Germinal center (tissue), 1 donor: ENCODE data around the gene BAIAP3.
"Not testable (repeated sequence)": the region's sequence is repeated elsewhere in the genome, so short reads cannot be mapped to it uniquely, and the experiment has no call there.

Experiments
- DNase-seq: peaks from one replicate; pipeline ENCODE4 v3.0.0; 2012; ENCODE audit warnings: mixed read lengths, low spot score

The BAIAP3 gene

DNA sequence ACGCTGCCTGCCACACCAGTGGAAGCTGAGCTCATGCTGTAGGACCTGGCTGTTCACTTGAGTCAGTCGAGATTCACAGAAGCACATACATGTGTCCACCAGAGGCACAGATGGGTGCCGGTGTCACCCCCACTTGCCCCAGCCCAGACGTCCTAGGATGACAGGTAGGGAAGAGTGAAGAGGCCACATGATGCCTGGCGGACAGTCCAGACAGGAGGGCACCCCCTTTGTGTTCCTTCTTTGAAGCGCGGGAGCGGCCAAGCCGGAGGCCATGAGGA lies 15.2 kb upstream of the BAIAP3 start:
- no peak for DNase-seq

DNA sequence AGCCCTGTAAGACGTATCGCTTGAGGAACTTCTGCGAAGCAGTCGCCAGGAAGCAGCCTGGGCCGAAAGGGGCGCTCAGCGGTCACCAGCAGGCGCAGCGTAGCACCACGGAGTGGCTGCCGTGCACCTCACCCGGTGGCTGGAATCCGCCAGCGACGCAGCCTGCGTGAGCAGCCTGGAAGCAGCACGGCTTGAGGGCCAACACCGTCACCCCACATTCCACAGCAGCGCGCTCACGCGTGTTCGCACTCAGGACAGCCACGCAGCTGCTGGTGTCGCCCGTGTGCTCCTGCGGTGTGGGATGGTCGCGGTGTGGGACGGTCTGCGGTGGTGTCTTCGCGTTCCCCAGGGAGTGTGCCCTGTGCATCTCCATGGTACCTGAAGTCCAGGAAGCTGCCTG lies 14.4 kb upstream of the BAIAP3 start:
- DNase-seq, result no peak

DNA sequence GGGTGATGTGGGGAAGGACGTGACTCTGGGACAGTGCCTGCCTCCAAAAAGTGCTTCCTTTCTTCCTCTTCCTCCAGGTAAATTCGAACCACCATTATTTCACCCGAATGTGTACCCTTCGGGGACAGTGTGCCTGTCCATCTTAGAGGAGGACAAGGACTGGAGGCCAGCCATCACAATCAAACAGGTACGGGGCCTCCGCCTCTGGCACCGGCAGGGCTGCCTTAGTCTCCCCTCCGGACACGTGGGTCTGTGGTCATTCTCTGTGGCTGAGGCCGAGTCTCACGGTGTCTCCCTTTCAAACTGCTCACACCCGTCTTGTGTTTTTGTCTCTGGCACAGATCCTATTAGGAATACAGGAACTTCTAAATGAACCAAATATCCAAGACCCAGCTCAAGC lies 13.3 kb upstream of the BAIAP3 start:
- DNase-seq, result no peak

DNA sequence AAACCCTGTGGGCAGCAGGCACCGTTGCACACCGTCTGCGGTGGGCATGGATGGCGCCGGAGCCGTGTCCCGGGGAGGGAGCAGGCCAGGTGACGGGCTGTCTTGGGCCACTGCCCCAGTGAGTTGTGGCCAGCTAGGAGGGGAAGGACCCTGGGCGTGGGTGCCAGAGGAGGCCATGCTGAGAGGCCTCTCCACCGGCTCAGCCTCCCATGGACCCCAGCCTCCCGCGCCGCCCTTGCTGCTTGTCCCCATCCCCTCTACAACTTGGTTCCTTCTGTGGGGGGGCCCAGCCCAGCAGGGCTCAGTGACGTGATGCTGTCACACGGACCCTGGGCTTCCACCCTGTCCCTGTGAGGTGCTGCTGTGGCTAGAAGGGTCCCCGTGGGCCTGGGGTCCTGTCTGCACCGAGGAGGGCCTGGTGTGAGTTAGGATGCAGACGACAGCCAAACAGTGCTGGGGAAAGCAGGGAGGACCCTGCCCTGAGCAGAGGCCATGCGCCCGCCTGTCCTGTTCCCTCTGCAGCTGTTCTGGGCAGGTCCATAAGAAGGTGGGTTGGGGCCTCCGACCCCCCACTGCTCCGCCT lies 12.7 kb upstream of the BAIAP3 start:
- no peak for DNase-seq

DNA sequence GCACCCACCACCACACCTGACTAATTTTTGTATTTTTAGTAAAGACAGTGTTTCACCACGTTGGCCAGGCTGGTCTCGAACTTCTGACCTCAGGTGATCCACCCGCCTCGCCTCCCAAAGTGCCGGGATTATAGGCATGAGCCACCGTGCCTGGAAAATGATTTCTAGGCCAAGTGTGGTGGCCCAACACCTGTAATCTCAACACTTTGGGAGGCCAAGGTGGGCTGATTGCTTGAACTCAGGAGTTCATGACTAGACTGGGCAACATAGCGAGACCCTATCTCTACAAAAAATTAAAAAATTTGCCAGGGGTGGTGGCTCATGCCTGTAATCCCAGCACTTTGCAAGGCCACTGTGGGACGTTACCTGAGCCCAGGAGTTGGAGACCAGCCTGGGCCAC lies 11.0 kb upstream of the BAIAP3 start:
- DNase-seq, result no peak

DNA sequence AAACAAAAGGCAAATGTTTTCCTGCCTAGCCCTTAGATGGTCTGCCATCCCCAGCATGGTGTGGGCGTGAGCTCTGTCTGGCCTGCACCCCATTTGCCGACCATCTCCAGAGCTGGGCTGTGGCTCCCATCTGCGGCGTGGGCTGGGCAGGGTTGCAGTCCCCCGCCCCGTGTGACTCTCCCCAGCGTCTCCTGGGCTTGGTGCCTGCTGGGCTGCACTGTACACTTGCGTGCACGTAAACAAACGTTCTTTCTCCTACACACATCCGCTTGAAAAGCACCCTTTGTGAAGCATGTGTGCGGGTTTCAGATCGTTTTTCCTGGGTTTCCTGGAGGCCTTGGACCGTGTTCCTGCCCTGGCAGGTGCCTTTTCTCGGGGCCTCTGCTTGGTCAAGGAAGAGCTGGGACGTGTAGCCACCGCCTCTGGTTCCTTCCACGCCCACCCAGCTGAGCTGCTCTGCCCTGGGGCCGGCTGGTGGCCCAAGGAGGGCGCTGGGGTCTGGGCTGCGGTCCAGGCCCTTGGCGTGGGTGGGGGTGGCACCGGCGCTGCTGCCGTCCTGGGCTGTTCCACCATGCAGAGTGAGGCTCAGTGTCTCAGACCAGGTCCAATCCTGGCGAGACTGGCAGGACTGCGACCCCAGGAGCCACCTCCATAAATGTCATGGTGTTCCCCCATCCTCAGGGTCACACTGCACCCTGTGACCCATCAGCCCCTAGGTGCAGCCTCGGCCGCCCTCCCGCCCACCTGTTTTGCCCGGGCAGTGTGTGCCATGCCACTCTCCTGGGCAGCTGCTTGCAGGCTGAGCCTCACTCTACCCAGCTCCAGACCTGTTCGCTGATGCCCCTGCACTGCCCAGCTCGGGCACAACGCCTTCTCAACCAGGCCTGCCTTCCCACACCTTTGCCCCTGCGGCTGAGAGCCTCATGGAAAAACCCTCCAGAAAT lies 9.9 kb upstream of the BAIAP3 start:
- DNase-seq, result no peak

DNA sequence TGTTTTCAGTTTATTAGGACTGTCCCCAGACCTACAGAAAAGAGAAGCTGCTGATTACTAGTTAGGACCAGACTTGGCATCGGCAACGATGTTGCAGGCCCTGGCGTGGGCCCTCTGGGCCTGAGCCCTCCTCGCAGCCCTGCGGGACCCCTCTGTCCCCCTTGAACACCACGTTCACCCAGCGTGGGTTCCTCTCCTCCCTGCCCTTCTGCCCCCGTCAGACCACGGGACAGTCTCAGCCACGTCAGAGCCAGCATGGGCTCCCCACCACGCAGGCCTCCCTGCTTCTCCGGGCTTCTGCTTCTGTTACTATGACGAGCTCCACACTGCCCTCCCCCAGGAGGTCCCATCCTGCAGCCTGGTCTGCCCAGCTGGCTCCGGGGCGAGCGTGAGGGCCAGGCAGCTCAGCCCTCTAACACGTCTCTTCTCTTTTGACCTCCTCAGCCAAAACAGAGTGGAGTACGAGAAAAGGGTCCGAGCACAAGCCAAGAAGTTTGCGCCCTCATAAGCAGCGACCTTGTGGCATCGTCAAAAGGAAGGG lies 9.1 kb upstream of the BAIAP3 start:
- no peak for DNase-seq

DNA sequence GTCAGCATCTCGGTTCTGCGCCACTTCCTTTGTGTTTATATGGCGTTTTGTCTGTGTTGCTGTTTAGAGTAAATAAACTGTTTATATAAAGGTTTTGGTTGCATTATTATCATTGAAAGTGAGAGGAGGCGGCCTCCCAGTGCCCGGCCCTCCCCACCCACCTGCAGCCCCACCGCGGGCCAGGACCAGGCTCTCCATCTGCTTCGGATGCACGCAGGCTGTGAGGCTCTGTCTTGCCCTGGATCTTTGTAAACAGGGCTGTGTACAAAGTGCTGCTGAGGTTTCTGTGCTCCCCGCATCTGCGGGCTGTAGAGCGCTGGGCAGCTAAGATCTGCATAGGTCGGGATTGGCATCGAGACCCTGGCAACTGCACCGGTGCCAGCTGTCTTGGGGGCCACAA lies 8.2 kb upstream of the BAIAP3 start:
- DNase-seq, result no peak

DNA sequence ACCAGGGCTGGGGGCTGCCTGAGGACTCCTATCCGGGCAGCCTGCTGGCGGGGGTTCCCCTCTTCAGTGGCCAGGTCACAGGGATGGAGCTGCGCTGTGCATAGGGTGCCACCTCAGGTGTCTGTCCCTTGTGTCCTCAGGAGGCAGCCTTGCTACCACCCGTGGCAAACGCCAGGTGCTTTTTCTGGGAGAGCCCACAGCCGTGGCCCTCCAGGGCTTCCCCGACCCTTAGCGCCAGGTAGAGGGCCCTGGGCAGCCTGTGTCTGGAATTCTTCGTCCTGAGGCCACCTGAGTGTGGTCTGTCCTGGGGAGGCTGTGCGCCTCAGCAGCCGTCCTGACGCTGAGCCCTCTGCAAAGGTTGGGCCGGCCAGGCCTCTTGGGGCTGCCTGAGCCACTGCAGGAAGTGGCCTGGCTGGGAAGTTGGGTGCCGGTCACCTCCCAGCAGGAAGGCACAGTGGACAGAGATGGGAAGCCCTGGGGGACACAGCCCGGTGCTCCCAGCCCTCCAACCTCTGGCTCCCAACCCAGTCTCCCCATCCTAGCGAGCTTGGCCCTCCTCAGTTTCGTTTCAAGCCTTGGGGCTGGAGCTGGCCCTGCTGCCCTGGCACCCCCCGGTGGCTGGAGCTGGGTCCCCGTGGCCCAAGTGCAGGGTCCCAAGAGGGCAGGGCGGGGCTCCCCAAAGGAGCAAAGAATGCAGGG lies 7.6 kb upstream of the BAIAP3 start:
- no peak for DNase-seq

DNA sequence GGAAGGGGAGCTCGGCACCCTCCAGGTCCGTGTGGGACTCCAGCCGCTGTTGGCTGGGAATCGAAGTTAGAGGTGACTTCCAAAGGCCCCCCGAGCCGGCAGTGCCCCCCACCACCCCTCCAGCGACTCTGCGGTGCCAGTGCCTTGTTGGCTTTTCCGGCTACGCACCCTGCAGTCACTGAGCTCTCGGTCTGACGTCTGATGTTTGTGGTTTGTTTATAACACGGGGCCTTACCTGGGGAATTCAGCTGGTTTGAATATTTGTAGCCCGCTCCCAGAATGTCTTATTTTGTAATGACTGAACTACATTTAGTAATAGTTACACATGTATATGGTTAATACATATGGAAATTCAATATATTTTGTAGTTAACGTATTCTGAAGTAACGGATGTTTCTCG lies 7.1 kb upstream of the BAIAP3 start:
- no peak for DNase-seq

DNA sequence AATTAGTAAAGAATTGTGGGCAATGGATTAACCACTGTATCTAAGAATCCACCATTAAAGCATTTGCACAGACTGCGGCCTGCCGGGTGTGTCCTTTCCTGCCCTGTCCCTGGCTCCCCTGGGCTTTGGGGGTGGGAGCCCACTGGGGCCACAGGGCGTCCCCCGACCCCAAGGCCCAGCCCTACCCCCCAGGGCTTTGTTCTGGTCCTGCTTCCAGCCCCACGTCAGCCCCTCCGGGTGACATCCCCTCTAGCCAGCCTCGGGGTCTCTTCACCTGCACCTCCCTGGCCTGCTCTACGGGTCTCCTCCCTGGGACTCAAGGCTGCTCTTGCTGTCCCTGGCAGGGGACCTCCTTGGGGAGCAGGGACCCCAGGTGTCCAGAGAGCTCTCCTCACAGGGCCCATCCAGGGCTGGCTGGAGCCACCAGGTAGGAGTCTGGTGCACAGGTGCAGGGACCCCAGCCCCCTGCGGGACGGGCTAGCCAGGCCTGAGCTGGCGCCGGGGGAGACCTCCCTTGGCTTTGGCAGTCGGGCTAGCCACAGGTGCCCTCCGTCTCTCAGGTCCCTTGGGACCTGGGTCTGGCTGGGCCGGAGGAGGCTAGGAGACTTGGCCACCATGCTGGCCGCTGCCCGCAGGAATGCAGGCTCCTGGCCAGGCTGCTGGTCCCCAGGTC lies 6.4 kb upstream of the BAIAP3 start:
- no peak for DNase-seq

DNA sequence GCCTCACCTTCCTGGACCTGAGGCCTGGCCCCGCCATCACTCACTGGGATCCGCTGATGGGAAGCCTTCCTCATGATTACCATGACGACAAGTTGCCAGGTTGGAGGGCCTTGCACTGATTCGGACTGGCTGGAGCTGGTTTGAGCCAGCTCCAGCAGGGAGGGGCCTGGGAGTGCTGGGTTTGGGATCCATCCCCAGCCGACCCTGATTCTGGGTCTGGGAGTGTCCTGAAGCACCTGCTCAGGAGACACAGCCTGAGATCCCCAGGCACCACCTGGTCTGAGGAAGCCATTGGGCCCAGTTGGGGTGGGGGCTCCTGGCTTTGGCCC lies 5.9 kb upstream of the BAIAP3 start:
- DNase-seq, result no peak

DNA sequence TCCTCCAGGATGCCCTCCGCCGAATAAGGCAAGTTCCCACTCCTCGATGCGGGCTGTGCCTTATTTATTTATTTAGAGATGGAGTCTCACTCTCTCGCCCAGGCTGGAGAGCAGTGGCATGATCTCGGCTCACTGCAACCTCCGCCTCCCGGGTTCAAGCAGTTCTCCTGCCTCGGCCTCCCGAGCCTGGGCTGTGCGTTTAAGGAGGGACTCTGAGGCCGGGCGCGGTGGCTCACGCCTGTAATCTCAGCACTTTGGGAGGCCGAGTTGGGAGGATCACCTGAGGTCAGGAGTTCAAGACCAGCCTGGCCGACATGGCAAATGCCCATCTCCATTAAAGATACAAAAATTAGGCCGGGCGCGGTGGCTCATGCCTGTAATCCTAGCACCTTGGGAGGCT lies 5.3 kb upstream of the BAIAP3 start:
- DNase-seq, result not testable (repeated sequence)

DNA sequence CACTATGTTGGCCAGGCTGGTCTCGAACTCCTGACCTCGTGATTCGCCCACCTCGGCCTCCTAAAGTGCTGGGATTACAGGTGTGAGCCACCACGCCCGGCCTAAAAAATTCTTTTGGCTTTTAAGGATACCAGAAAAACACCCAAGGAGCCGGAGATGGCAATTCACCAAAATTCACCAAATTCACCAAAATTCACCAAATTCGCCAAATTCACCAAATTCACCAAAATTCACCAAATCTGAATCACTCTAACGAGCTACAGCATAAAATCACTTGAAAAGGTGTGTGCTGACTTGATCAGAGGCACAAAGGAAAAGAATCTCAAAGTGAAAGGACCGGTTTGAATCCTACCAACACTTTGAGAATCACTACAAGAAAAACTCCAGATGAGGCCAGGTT lies 4.5 kb upstream of the BAIAP3 start:
- not testable (repeated sequence) for DNase-seq

DNA sequence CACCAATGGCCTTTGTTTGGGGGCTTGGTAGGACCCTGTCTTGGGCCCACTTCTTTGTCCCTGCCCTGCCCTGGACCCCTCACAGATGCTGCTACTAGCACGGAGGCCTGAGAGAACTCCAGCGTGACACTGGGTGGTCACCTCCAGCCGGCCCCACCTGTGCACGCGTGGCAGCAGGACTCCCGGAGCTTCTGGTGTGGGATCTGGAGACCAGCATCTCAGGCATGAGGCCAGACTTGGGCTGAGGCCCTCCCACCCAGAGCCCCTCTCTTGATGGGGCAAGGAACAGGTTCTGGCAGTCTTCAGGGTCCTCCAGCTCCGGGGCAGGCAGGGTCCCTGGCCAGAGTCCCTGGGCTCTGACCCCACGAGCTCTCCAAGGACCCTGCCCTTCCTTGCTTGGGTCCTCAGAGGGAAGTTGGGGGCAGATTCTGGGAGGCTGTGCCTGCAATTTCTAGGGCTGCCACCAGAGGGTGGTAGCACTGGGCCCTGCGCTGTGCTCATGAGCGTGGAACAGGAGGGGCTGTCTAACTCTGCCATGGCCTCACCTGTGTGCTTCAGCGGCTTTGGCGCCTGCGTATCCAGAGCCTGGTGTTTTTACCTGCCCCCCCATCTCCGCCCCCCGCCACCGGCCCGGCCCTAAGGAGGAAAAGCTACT lies 3.1 kb upstream of the BAIAP3 start:
- peak; percentile 70 for DNase-seq

DNA sequence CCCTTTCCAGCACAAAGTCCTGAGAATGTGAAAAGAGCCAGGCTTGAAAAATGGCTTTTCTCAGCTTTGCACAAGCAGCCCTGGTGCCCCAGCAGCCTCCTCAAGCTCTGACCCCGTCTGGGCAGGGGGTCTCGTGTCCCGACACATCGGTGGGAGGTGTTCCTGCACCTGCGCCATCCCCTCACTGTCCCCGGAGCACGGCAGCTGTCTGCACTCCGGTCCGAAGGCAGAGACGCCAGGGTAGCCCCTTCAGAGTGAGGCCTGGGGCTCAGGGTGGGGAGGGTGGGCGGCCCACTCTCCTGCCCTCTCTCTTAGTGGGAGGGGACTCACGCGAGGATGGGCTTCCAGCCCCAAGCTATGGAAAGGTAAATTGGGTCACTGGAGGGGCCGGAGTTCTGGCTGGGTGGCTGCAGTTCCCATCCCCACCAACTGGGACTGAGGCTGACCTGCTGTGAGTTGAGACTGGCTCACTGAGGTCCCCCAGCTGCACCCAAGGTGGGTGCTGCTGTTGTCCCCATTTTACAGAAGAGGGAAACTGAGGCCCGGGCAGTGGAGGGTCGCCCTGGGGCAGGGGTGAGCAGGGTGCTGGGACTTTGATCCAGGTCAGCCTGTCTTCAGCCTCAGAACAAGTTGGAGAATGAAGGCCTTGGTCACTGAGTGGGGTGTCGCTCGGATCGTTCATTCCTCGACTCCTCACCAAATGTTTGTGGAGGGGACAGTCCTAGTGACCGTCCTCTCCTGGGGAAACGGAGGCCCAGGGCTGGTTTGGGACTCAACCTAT lies 2.3 kb upstream of the BAIAP3 start:
- DNase-seq, result no peak

DNA sequence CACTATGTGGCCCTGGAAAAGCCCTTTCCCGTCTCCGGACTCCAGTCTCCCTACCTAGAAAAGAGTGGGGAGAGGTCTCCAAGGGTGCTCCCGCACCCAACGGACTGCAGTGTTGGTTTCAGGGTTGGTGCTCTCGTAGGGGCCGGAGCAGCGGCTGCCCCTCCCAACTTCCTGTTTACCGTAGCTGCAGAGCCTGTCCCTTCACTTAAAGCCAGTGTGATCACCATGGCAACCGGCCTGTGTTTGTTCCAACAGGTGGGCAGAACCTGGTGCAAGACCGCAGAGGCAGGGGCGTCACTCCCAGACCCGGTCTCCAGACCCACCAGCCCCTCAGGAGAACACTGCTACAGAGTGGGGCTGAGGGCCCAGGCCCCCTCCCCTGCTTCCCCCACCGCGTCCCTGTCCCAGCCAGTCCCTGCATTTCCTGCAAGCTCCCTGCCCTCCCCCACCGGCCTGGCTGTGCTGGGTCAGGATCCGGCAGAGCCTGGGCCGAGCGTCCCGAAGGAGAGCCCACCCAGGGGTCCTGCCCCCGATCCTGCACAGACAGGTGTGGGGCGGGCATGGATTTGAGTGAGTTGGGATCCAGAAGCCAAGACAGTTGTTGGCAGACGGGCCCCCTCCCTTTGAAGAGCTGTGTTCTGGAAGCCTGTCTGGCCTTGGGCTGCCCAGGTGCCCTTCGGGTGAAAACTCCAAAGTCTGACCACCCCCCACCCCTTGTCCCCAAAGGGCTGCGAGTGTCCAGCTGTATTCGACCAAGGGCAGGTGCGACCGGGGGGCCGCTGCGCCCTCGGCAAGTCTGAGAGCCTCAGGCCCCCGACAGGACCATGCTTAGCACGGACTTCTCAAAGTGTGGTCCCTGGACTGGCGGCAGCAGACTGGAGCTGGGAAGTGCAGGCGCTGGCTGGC lies 1.5 kb upstream of the BAIAP3 start:
- DNase-seq, result peak; percentile 89

DNA sequence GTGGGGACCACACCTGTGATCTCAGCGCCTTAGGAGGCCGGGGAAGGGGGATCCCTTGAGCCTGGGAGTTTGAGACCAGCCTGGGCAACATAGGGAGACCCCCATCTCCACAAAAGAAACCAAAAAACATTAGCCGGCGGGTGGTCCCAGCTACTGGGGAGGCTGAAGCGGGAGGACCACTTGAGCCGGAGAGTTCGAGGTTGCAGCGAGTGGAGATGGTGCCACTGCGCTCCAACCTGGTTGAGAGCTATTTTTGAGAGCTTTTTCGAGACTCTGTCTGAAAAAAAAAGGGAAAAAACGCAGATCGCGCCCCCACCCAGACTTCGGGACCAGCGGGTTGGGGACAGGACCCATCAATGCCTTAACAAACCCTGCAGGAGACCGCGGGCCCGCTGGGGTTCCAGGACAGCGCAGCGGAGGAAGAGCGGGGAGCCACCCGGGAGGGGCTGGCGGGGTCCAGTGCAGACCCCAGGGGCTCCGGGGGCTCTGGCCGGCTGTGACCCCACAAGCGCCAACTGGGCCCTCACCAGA lies 762 bp upstream of the BAIAP3 start:
- DNase-seq, result no peak

DNA sequence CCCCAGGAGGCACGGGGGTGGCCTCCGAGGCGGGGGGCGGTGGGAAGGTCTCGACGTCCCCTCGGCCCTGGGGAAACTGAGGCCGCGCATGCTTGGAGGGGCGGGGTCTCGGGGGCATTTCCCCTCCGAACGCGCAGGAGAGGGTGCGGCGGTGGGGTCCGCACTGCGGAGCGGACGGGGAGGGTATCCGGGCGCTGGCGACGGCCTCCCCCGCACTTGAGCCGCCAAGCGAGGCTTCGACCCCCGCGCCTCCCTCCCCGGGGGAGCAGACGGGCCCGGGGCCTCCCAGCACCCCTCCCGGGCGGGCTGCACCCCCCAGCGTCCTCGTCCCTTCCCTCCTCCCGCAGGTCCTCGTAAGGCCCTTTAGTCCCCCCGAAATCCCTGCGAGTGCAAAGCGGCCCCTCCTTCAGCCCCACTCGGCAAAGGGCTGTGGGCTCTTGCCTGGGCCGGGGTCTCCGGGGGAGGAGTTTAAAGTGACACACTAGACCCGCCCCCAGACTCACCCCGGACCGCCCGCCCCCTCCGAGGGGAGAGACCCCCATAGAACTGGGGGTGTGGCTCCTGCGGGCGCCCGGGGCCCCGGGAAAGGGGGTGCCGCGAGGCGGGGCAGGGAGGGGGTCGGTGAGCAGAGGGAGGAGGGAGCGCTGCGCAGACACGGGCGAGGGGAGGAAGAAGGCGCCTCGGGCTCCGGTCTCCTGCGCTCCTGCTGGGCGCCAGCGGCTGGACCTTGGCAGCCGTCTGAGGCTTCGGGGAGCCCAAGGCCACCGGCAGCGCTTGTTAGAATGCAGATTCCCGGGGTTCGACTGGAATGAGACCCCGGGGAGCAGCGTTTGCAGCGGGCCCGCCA lies 632 bp downstream of the BAIAP3 start:
- no peak for DNase-seq
